Adipocyte (in vitro differentiated cells): ENCODE results near the gene FBXO44.

Experiments
- DNase-seq: peaks from one replicate; pipeline ENCODE4 v3.0.0-alpha.2; 2015; ENCODE audit warnings: low read depth
- H3K27me3 ChIP-seq: replicated peaks from 2 replicates; pipeline ENCODE4 v1.7.0; 2013; ENCODE audit warnings: mild to moderate bottlenecking, low read length, moderate library complexity; ENCODE audit not compliant: control insufficient read depth, insufficient read depth
- H3K36me3 ChIP-seq: 2 replicates; pipeline ENCODE4 v1.7.0; 2013; ENCODE audit warnings: low read length, mild to moderate bottlenecking, moderate library complexity; ENCODE audit not compliant: control insufficient read depth, insufficient read depth, severe bottlenecking
- H3K4me1 ChIP-seq: 2 replicates; pipeline ENCODE4 v1.7.0; 2013; ENCODE audit warnings: mild to moderate bottlenecking, low read length, moderate library complexity; ENCODE audit not compliant: control insufficient read depth, insufficient read depth
- H3K4me3 ChIP-seq: 2 replicates; pipeline ENCODE4 v1.7.0; 2013; ENCODE audit warnings: mild to moderate bottlenecking, low read length, moderate library complexity
- H3K9ac ChIP-seq: 2 replicates; pipeline ENCODE4 v1.7.0; 2013; ENCODE audit warnings: mild to moderate bottlenecking, low read length, moderate library complexity
- H3K9me3 ChIP-seq: 2 replicates; pipeline ENCODE4 v1.7.0; 2013; ENCODE audit warnings: mild to moderate bottlenecking, low read length, moderate library complexity; ENCODE audit not compliant: control insufficient read depth

FBXO44 gene

GRCh38 chr1:11704691-11705475 lies 50.2 kb downstream of the FBXO44 start:
- no peak overlapping the region for H3K4me3 ChIP-seq
- no peaks in the 10 kb centered on the region for H3K9me3 ChIP-seq
- no peaks in the 10 kb centered on the region for H3K36me3 ChIP-seq
- no peak overlapping the region for H3K9ac ChIP-seq
- peaks cover 87% of the 10 kb centered on the region for H3K27me3 ChIP-seq
- no peaks in the 10 kb centered on the region for H3K4me1 ChIP-seq
- no peak for DNase-seq

- no peaks in the 10 kb centered on the region for H3K36me3 ChIP-seq
- no peak overlapping the region for H3K4me3 ChIP-seq
- H3K4me1 ChIP-seq, result no peaks in the 10 kb centered on the region
- H3K9ac ChIP-seq, result no peak overlapping the region
- DNase-seq, result no peak
- H3K27me3 ChIP-seq, result peaks cover 82% of the 10 kb centered on the region
- no peaks in the 10 kb centered on the region for H3K9me3 ChIP-seq
Observed at GRCh38 chr1:11705596-11705995, 50.9 kb downstream of the FBXO44 start.

- H3K4me3 ChIP-seq, result no peak overlapping the region
- H3K4me1 ChIP-seq, result no peaks in the 10 kb centered on the region
- no peak for DNase-seq
- peaks cover 80% of the 10 kb centered on the region for H3K27me3 ChIP-seq
- no peaks in the 10 kb centered on the region for H3K36me3 ChIP-seq
- no peak overlapping the region for H3K9ac ChIP-seq
- no peaks in the 10 kb centered on the region for H3K9me3 ChIP-seq
Observed at GRCh38 chr1:11706292-11706691, 51.6 kb downstream of the FBXO44 start.

GRCh38 chr1:11707621-11708276 lies 53.1 kb downstream of the FBXO44 start:
- no peak overlapping the region for H3K9ac ChIP-seq
- H3K27me3 ChIP-seq, result peaks cover 76% of the 10 kb centered on the region
- H3K36me3 ChIP-seq, result no peaks in the 10 kb centered on the region
- no peak overlapping the region for H3K4me3 ChIP-seq
- no peaks in the 10 kb centered on the region for H3K4me1 ChIP-seq
- no peak for DNase-seq
- no peaks in the 10 kb centered on the region for H3K9me3 ChIP-seq

GRCh38 chr1:11708554-11709350 lies 54.1 kb downstream of the FBXO44 start:
- no peak overlapping the region for H3K9ac ChIP-seq
- H3K4me3 ChIP-seq, result no peak overlapping the region
- H3K9me3 ChIP-seq, result no peaks in the 10 kb centered on the region

GRCh38 chr1:11711490-11711889 lies 56.8 kb downstream of the FBXO44 start:
- Histone ChIP-seq H3K36me3 (no peaks in the 10 kb centered on the region), H3K4me3 (no peak overlapping the region), H3K9me3 (no peaks in the 10 kb centered on the region), H3K9ac (no peak overlapping the region), H3K27me3 (peaks cover 69% of the 10 kb centered on the region), H3K4me1 (no peaks in the 10 kb centered on the region)
- DNase-seq, result no peak

More at GRCh38 chr1:11708554-11709350, 54.1 kb downstream of the FBXO44 start:
- H3K4me1 ChIP-seq, result no peaks in the 10 kb centered on the region
- peaks cover 71% of the 10 kb centered on the region for H3K27me3 ChIP-seq
- no peaks in the 10 kb centered on the region for H3K36me3 ChIP-seq
- DNase-seq, result no peak

- peaks cover 70% of the 10 kb centered on the region for H3K27me3 ChIP-seq
- no peaks in the 10 kb centered on the region for H3K4me1 ChIP-seq
- no peak overlapping the region for H3K9ac ChIP-seq
- no peak overlapping the region for H3K4me3 ChIP-seq
- no peaks in the 10 kb centered on the region for H3K9me3 ChIP-seq
- H3K36me3 ChIP-seq, result no peaks in the 10 kb centered on the region
- no peak for DNase-seq
Observed at GRCh38 chr1:11712285-11712684, 57.6 kb downstream of the FBXO44 start.
